ENCODE data around the gene FBXL7.

FBXL7 gene

GRCh38 chr5:15740383-15740782, 240.4 kb downstream of the FBXL7 start:
- Histone ChIP-seq H3K36me3 (no peaks in the 10 kb centered on the region), H3K9me3 (no peaks in the 10 kb centered on the region), H3K27me3 (no peaks in the 10 kb centered on the region), H3K4me1 (ENCODE audit: control insufficient read depth in 1 of 2, insufficient read depth in 1 of 2, low read depth in 1 of 2, low read length in 1 of 2) (no peaks in the 10 kb centered on the region), H3K4me3 (ENCODE audit: low read depth in 1 of 2, low read length in 1 of 2) (no peak overlapping the region), H3K27ac (no peak overlapping the region)
- TF ChIP-seq CTCF (IDR thresholded peaks at IDR 0.05): no peak

- TF ChIP-seq CTCF (IDR thresholded peaks at IDR 0.05): no peak
- H3K27me3 ChIP-seq: no peaks in the 10 kb centered on the region
- H3K4me3 ChIP-seq (ENCODE audit: low read depth in 1 of 2, low read length in 1 of 2): no peak overlapping the region
- H3K27ac ChIP-seq: no peak overlapping the region
- no peaks in the 10 kb centered on the region for H3K9me3 ChIP-seq
- no peaks in the 10 kb centered on the region for H3K4me1 ChIP-seq (ENCODE audit: control insufficient read depth in 1 of 2, insufficient read depth in 1 of 2, low read depth in 1 of 2, low read length in 1 of 2)
- H3K36me3 ChIP-seq: no peaks in the 10 kb centered on the region
These were observed 241.6 kb downstream of the FBXL7 start for GRCh38 chr5:15741591-15741990.

- no peaks in the 10 kb centered on the region for H3K27me3 ChIP-seq
- TF ChIP-seq CTCF (IDR thresholded peaks at IDR 0.05): no peak
- H3K9me3 ChIP-seq: no peaks in the 10 kb centered on the region
- no peak overlapping the region for H3K4me3 ChIP-seq (ENCODE audit: low read depth in 1 of 2, low read length in 1 of 2)
- H3K36me3 ChIP-seq: no peaks in the 10 kb centered on the region
- no peaks in the 10 kb centered on the region for H3K4me1 ChIP-seq (ENCODE audit: control insufficient read depth in 1 of 2, insufficient read depth in 1 of 2, low read depth in 1 of 2, low read length in 1 of 2)
- H3K27ac ChIP-seq: no peak overlapping the region
These were observed 246.9 kb downstream of the FBXL7 start for GRCh38 chr5:15746833-15747232.

GRCh38 chr5:15748266-15748665, 248.3 kb downstream of the FBXL7 start:
- no peak overlapping the region for H3K27ac ChIP-seq
- no peaks in the 10 kb centered on the region for H3K9me3 ChIP-seq
- H3K36me3 ChIP-seq: no peaks in the 10 kb centered on the region
- TF ChIP-seq CTCF (IDR thresholded peaks at IDR 0.05): no peak
- no peaks in the 10 kb centered on the region for H3K27me3 ChIP-seq
- H3K4me1 ChIP-seq (ENCODE audit: control insufficient read depth in 1 of 2, insufficient read depth in 1 of 2, low read depth in 1 of 2, low read length in 1 of 2): no peaks in the 10 kb centered on the region
- H3K4me3 ChIP-seq (ENCODE audit: low read depth in 1 of 2, low read length in 1 of 2): no peak overlapping the region

GRCh38 chr5:15752663-15753285, 252.8 kb downstream of the FBXL7 start:
- H3K36me3 ChIP-seq: no peaks in the 10 kb centered on the region
- H3K9me3 ChIP-seq: peaks cover 6% of the 10 kb centered on the region
- H3K4me1 ChIP-seq (ENCODE audit: control insufficient read depth in 1 of 2, insufficient read depth in 1 of 2, low read depth in 1 of 2, low read length in 1 of 2): no peaks in the 10 kb centered on the region
- H3K27me3 ChIP-seq: no peaks in the 10 kb centered on the region
- no peak overlapping the region for H3K27ac ChIP-seq
- TF ChIP-seq CTCF (IDR thresholded peaks at IDR 0.05): no peak
- H3K4me3 ChIP-seq (ENCODE audit: low read depth in 1 of 2, low read length in 1 of 2): no peak overlapping the region

- H3K9me3 ChIP-seq: peaks cover 6% of the 10 kb centered on the region
- no peaks in the 10 kb centered on the region for H3K4me1 ChIP-seq (ENCODE audit: control insufficient read depth in 1 of 2, insufficient read depth in 1 of 2, low read depth in 1 of 2, low read length in 1 of 2)
- no peaks in the 10 kb centered on the region for H3K27me3 ChIP-seq
- TF ChIP-seq CTCF (IDR thresholded peaks at IDR 0.05): no peak
- no peaks in the 10 kb centered on the region for H3K36me3 ChIP-seq
- H3K27ac ChIP-seq: no peak overlapping the region
- no peak overlapping the region for H3K4me3 ChIP-seq (ENCODE audit: low read depth in 1 of 2, low read length in 1 of 2)
These were observed 253.8 kb downstream of the FBXL7 start for GRCh38 chr5:15753752-15754151.

Data from neutrophil (primary cell).